NCI-H446 (cell line): ENCODE measurements around the gene DCC.
A peak's percentile ranks its signal among the peaks of the same experiment; 100 is the strongest.
"Not testable (repeated sequence)": the region's sequence is repeated elsewhere in the genome, so short reads cannot be mapped to it uniquely, and the experiment has no call there.

Experiments
- DNase-seq, 2 experiments: peaks; one replicate each; lab custom pipeline; 2025; lab: John Stamatoyannopoulos, UW

DCC gene

DNA sequence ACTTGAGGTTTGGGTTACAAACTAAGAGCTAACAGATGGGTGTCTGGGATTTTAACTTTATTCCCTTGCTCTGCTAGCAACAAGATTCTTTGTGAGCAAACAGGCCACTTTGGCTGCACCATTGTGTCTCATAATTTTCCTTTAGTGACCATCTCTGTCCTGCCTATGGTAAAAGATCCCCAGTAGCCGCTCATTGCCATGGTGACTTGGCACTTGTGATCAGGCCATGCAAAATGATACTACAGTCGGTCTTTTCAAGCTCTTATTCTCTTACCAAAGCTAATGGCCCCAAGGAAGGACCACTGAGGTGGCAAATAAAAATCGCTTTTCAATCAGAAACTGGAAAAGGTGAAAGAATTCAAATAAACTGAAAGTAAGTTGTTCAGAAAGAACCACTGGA, 1047.6 kb downstream of the DCC start:
- no peak for DNase-seq

DNA sequence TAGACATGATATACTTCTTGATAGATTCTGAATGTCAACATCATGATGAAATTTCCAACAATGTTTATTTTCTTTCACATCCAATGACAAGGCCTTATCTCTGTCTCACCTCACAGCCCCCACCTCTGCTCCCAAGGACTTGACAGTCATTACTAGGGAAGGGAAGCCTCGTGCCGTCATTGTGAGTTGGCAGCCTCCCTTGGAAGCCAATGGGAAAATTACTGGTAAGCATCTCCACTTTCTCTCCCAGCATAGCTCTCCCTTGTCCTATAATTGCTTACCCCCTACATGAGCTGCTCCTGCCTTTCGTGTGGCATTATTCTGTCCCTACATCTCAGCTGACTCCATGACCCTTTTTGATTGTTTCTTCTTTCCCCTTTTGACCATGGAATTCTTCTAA, 1062.7 kb downstream of the DCC start:
- DNase-seq, result no peak

- DNase-seq, result no peak
Measured at GRCh38 chr18:53408271-53408670, 1068.3 kb downstream of the DCC start.

- DNase-seq, result peak in 1 of 2 experiments; percentile 57
Measured at GRCh38 chr18:53411511-53411910, 1071.5 kb downstream of the DCC start.

GRCh38 chr18:53417003-53417402, 1077.0 kb downstream of the DCC start:
- DNase-seq, result no peak

GRCh38 chr18:53421869-53422268, 1081.9 kb downstream of the DCC start:
- no peak for DNase-seq

- no peak for DNase-seq
Measured at GRCh38 chr18:53422896-53423295, 1082.9 kb downstream of the DCC start.

- DNase-seq, result peak; percentile 32 to 62
Measured at GRCh38 chr18:53426666-53427184, 1086.7 kb downstream of the DCC start.

GRCh38 chr18:53441761-53442414, 1101.9 kb downstream of the DCC start:
- DNase-seq, result peak in 1 of 2 experiments; percentile 30

DNA sequence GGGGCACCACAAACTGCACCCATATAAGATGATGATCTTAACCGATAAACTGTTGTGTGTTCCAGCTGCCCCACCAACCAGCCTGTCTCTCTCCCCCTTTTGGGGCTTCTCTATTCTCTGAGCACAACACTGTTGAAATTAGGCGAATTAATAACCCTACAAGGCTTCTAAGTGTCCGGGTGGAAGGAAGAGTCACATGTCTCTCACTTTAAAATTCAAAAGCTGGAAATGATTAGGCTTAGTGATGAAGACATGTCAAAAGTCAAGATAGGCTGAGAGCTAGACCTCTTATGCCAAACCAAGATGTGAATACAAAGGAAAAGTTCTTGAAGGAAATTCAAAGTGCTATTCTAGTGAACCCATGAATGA, 1102.4 kb downstream of the DCC start:
- DNase-seq, result no peak

DNA sequence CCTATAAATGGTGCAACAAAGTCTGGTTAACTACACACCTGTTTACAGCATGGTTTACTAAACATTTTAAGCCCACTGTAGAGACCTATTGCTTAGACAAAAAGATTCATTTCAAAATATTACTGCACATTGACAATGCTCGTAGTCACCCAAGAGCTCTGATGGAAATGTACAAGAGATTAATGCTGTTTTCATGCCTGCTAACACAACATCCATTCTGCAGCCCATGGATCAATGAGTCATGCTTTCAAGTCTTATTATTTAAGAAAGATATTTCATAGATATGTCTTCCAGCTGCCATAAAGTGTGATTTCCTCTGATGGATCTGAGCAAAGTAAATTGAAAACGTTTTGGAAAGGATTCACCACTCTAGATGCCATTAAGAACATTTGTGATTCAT, 1103.3 kb downstream of the DCC start:
- no peak for DNase-seq

DNA sequence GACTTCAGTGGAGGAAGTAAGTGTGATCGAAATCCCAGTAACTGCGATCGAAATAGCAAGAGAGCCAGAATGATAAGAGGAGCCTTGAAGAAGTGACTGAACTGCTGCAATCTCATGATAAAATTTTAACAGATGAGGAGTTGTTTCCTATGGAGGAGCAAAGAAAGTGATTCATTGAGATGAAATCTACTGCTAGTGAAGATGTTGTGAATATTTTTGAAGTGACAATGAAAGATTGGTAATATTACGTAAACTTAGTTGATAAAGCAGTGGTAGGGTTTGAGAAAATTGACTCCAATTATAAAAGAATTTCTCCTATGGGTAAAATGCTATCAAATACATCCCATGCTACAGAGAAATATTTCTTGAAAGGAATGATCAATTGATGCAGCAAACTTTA, 1103.8 kb downstream of the DCC start:
- DNase-seq, result no peak

DNA sequence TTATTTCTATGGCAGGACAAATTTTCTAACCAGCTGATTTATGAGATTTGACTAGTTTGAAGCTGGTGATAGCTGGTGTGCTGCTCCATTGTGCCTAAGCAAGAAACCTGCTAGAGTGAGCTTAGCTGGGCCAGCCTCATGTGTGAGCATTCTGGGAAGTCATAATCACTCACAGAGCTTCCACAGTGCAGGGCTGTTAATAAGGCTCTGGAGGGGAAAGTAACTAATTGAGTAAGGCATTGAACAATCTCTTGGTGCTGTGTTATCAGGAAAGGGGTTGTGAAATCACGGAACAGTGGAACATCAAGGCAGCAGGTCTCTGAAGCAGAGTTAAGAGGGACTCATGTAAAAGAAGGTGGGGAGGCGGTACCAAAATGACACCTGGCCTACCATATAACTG, 1111.9 kb downstream of the DCC start:
- no peak for DNase-seq

DNA sequence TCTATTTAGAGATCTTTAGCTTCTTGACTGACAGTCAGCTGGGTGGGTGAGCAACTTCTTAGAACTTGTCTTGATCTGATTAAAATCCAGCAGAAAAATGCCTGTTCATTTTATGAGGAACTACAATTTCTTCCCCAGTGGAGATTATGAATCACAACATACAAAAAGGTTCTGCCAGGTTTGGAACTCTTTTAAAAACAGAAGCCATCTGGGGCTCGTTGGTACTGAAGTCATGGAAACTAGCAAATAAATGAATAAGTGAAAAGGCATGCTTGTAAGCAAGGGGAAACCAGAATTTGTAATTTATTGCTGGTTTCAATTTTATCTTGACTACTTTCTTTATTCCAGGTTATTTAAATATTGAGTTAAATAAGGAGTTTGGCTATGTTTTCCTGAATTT, 1117.1 kb downstream of the DCC start:
- DNase-seq, result peak; percentile 20 to 72

GRCh38 chr18:53458268-53458667, 1118.3 kb downstream of the DCC start:
- peak; percentile 55 to 83 for DNase-seq

DNA sequence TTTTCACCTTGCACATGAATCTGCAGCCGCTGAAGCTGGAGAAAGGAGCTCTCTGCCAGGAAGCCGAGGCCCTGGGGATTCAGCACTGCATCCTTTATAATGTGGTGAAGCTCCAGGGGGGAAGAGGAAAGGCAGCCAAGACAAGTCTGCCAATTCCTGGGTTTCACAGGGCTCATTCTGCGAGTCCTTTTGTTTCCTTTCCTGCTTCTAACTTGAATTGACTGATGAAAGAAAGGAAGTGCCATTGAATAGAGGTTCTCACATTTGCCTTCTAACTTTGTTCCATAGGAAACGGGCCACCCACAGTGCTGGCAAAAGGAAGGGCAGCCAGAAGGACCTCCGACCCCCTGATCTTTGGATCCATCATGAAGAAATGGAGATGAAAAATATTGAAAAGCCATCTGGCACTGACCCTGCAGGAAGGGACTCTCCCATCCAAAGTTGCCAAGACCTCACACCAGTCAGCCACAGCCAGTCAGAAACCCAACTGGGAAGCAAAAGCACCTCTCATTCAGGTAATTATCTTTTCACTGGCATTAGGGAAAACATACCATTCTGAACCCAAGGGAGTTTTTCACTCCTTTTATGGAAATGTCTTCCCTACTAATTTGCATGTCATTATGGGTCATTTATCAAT, 1119.1 kb downstream of the DCC start:
- DNase-seq, result peak; percentile 83 to 96

- DNase-seq, result no peak
Measured at GRCh38 chr18:53467756-53468155, 1127.8 kb downstream of the DCC start.

DNA sequence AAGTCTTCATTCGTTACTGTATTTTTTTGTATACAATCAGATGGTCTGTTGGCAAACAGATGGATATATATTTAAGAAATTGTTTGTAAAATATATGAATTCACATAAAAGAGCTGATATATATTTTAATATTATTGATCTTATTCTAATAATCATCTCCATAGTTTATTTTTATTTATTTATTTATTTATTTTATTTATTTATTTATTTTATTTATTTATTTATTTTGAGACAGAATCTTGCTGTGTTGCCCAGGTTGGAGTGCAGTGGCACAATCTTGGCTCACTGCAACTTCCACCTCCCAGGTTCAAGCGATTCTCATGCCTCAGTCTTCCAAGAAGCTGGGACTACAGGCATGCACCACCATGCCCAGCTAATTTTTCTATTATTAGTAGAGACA, 1128.2 kb downstream of the DCC start:
- DNase-seq, result not testable (repeated sequence)

DNA sequence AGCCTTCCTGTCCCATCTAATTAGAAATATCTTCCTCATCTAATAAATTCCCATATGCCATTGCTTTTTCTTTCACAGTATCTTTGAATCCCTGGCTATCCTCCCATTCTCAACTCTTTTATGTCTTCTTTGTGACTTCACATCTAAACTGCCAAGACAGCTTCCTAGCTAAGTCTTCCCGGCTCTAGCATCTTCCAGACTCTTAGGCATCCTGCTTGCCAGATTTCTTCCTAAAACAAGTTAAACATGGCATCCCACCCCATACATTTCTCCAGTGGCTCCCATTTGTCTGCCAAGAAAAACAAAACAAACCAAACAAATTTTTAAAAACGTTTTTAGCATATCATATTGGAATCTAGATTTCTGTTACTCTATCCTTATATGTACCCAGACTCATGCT, 1132.5 kb downstream of the DCC start:
- DNase-seq, result no peak

DNA sequence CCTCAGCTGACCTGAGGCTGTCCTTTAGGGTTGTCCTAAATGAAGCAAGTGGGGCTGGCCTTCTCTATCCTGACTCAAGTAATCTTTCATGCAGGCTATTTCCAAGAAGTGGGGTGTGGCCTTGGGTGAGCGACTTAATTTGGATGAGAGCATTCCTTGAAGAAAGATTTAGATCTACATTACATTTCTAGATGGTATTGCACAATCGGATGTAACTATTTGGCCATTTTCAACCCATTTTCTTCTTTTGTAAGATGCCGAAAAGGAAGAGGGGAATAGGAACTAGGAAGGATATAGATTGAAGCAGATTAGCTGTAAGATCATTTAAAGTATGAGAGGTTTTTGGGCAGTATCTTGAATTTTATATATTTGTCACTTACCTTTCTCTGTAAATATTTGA, 1138.2 kb downstream of the DCC start:
- no peak for DNase-seq

DNA sequence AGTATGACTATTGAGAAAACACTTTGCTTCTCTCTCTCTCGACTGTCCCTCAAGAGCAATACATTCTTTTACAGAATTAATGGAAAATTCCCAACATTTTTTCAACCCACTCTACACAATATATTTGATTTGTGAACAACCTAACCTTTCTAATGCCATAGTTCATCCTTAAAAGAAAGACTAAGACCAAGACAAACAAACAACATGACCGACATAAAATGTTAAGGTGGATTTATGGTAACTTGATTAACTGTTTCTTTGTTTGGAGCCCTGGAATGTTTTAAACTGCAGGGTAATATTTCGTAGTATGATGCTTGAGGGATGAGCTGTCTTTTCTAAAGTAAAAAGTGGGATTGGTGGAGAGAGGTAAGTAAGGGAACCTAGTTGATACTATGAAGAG, 1146.3 kb downstream of the DCC start:
- DNase-seq, result no peak

- no peak for DNase-seq
Measured at GRCh38 chr18:53489266-53489665, 1149.3 kb downstream of the DCC start.

DNA sequence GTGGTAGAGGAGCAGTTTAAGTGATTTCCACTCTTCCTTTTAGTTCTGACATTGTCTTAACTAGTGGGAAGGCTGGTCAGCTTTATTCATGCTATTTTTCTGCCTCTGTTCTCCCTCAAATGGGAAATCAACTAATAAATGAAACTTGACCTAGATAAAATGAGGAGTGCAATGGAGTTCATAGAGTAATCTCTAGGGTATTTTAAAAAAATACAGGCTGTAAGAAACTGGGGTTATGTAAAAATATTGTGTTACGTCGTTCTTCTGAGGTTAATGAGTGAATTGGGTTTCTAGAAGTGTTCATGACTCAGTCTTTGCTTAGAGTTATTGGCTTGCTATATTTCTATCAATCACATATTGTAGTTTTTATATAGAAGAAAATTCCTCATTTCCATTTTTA, 1150.0 kb downstream of the DCC start:
- no peak for DNase-seq

GRCh38 chr18:53496028-53496427, 1156.0 kb downstream of the DCC start:
- DNase-seq, result no peak
